Subcutaneous abdominal adipose tissue (tissue), 5 donors: Measurements from ENCODE around the gene SHROOM4.

Source experiments
- H3K27ac ChIP-seq: one replicate; pipeline ENCODE4 v1.7.0; 2013; ENCODE audit warnings: low read depth, mild to moderate bottlenecking, inconsistent platforms, low read length, moderate library complexity
- H3K27me3 ChIP-seq, 5 donors: one replicate each; pipeline ENCODE4 v1.7.0; 2013; ENCODE audit warnings: low read length in 5 of 5, inconsistent platforms in 1 of 5; ENCODE audit not compliant: control insufficient read depth in 5 of 5, insufficient read depth in 4 of 5
- H3K36me3 ChIP-seq, 5 donors: one replicate each; pipeline ENCODE4 v1.7.0; 2013; ENCODE audit warnings: low read length in 5 of 5; ENCODE audit not compliant: control insufficient read depth in 5 of 5, insufficient read depth in 5 of 5
- H3K4me1 ChIP-seq, 5 donors: one replicate each; pipeline ENCODE4 v1.7.0; 2013; ENCODE audit warnings: low read length in 5 of 5, mild to moderate bottlenecking in 3 of 5, moderate library complexity in 1 of 5; ENCODE audit not compliant: control insufficient read depth in 5 of 5, insufficient read depth in 5 of 5
- H3K4me3 ChIP-seq, 5 donors: one replicate each; pipeline ENCODE4 v1.7.0; 2013; ENCODE audit warnings: low read length in 5 of 5, low read depth in 1 of 5
- H3K9ac ChIP-seq, 5 donors: one replicate each; pipeline ENCODE4 v1.7.0; 2013; ENCODE audit warnings: low read length in 5 of 5, mild to moderate bottlenecking in 4 of 5, moderate library complexity in 3 of 5
- H3K9me3 ChIP-seq, 5 donors: one replicate each; pipeline ENCODE4 v1.7.0; 2013; ENCODE audit warnings: low read length in 5 of 5; ENCODE audit not compliant: control insufficient read depth in 5 of 5
- donor health status: healthy.
- donor health status: healthy.
- donor health status: healthy.
- donor health status: healthy.
- donor health status: healthy.

Gene SHROOM4

DNA sequence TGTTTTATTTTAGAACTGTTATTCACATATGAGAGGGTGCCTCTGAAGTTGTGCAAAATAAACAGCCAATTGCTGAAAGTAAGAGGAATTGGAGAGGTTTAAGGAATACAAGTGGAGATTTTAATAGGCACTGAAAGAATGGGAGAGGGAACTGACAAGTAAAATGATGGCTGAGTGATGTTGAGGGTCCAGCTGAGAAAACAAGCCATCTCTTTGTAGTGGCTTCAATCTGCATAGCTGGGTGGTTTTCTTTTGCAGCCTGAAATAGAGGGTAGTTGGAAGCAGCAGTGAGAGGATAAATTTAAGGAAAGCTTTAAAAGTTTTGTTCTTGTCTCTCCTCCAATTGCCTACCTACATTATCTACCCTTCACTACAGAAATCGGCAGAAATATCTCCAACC is 236.7 kb downstream of the SHROOM4 start:
- no peak overlapping the region for H3K9ac ChIP-seq

DNA sequence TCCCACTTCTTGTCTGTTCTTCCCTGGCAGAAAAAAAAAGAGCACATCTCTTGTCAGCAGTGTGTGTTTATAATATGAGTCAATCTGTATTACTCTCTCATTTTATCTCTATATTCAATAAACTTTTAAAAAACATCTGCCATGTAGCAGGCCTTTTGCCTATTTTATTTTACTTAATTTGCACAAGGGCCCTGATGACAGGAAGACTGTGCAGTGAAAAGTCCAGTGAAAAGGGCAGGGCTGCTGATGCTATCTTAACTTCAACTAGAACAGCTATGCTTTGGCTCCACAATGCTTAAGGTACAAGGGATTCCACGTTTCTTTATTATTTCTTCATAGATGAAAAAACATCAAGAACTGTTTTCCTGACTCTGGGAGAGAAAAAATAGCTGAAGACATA is 246.4 kb downstream of the SHROOM4 start:
- Histone ChIP-seq H3K4me1 (no peaks in the 10 kb centered on the region), H3K9me3 (peaks cover 0 to 2% (median 0%) of the 10 kb centered on the region in 5 donors), H3K27me3 (peaks cover 0 to 8% (median 6%) of the 10 kb centered on the region in 5 donors), H3K36me3 (no peaks in the 10 kb centered on the region), H3K4me3 (no peak overlapping the region), H3K27ac (no peak overlapping the region), H3K9ac (no peak overlapping the region)

More for the DNA sequence above, 236.7 kb downstream of the SHROOM4 start:
- no peak overlapping the region for H3K27ac ChIP-seq
- H3K4me3 ChIP-seq: no peak overlapping the region
- peaks cover 0 to 5% (median 0%) of the 10 kb centered on the region in 5 donors for H3K27me3 ChIP-seq
- H3K4me1 ChIP-seq: no peaks in the 10 kb centered on the region
- no peaks in the 10 kb centered on the region for H3K9me3 ChIP-seq
- H3K36me3 ChIP-seq: no peaks in the 10 kb centered on the region

DNA sequence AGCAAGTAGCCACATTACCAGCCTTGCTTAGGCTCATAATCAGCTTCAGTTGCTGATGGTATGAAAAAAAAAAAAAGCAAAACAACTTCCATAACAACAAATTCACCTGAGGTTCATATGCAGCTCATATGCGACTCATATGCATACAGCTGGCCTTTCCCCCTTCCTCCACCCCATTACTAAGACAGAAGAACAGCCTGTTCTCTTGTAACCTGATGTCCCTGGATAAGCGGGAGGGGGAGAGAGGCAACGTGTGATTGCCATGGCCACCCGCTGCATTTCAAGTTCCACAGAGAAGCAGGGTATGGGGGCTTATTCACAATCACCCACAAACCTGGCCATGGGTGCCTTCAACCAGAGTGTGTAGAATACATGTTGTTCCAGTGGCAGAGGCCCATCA is 248.3 kb downstream of the SHROOM4 start:
- Histone ChIP-seq H3K36me3 (no peaks in the 10 kb centered on the region), H3K9me3 (no peaks in the 10 kb centered on the region), H3K27me3 (peaks cover 0 to 8% (median 6%) of the 10 kb centered on the region in 5 donors), H3K4me1 (no peaks in the 10 kb centered on the region), H3K9ac (no peak overlapping the region), H3K4me3 (no peak overlapping the region), H3K27ac (no peak overlapping the region)
